ENCODE measurements around the gene CMSS1.

Gene CMSS1

DNA sequence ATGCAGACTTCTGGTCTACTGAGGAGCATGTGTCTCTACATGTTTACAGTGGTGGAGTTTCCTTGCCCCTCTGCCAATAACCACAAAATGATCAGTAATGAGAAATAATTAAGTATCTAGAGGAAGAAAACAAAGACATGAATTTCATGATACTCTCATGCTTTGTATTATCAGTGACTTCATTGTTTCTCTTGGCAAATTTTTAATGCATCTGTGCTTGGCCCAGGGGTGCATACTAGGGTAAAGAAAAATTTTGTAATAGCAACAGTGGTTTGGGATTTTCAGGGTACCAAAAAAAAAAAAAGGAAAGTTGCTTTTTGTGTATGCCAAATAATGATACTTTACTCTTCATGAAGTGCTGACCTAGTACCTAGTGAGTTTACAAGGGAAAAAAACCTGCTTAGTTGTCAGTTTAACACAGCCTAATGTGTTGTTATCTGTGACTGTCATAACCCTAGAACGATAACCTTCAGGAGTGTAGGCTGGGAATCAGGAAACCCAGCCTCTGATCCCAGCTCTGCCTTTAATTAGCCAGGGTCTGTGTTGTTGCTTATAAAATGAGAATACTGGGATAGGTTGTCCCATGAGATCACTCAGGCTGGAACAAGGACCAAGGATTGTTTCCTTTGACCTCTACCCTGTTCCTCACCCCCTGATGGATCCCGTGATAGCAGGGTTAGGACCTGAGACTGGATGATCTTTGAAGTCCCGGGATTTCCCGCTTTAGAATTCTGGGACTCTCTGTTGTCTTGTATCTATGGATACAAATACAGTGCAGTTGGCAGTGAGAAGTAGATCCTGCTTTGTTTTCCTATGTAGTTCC, 117.5 kb downstream of the CMSS1 start:
- DNase-seq (ENCODE audit: low read depth in 2 of 2) = no peak

DNA sequence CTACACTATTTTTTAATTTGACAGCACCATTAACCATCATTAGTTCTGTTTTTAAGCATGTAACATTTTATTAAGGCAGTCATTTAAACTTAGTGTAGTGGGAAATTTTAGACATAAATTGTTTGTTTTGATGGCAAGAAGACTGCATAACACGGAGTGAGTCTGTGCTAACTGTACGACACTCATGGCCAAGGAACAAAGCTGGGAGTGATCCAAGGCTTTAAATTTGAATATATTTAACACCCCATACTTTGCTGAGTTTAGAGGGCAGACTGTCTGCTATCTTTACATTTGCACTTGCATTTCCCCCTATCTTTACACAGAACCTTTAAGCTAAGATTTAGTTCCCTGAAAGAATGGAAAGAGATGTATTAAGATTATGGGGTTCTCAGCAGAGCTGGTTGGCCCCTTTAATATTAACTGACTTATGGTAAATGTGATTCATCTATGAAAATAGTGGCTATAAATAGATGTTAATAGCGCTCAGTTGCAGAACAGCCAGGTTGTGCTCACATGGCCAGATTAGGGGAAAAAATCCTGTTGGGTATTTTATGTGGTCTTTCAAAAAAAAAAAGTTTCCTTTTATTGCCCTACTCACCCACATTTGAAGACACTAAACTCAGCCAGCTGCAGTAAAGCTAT, 120.7 kb downstream of the CMSS1 start:
- no peak for DNase-seq (ENCODE audit: low read depth in 2 of 2)

DNA sequence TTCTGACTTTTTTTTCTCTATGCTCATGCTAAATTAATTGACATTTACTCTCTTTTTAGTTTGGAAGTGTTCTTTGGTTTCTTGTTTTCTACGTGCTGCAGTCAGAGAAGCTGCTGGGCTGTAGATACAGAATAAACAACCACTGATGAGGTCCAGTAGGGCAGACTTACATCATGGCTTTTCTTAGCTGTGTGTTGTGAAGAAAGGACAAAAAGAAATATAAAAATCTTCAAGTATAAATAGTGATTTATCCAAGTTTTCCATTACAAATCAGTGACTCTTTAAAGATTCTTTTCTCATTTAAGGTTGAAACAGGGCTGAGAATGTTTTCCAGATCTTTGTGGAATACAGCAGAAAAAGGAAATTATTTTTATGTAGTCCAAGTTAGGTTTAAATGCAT, 122.2 kb downstream of the CMSS1 start:
- no peak for DNase-seq (ENCODE audit: low read depth in 2 of 2)

DNA sequence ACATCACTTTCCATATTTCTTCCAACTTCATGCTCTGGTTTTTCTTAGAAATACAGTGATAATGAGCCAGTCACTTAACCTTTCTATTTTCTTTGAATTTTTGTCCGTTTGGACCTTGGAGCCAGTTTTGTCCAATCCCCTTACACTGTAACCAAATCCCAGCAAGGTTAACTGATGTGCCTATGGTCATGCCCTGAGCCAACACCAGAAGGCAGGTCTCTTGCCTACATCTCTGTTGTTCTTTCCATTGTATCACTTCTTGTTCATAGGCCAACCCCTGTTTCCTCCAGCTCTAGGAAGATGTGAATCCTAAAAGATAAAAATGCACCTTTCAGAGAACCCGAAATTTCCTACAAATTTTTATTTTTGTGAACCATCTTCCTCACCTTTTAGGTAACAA, 122.7 kb downstream of the CMSS1 start:
- no peak for DNase-seq (ENCODE audit: low read depth in 2 of 2)

DNA sequence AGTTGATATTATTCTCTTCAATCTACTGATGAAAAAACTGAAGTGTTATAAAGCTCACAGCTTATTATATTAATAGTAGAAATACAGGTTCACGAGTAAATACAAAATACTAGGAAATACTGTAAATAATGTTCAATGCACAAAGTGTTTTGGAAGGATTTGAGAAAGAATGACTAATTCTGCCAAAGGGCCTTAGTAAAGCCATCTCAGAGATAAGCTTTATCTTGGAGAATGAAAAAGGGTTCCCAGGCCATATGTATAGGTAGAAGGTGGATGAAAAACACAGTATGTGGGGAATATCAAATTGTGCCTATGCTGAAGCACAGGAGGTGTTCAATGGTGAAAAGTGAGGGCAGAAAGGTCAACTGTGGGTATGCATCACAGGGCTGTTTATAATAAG, 123.5 kb downstream of the CMSS1 start:
- no peak for DNase-seq (ENCODE audit: low read depth in 2 of 2)

DNA sequence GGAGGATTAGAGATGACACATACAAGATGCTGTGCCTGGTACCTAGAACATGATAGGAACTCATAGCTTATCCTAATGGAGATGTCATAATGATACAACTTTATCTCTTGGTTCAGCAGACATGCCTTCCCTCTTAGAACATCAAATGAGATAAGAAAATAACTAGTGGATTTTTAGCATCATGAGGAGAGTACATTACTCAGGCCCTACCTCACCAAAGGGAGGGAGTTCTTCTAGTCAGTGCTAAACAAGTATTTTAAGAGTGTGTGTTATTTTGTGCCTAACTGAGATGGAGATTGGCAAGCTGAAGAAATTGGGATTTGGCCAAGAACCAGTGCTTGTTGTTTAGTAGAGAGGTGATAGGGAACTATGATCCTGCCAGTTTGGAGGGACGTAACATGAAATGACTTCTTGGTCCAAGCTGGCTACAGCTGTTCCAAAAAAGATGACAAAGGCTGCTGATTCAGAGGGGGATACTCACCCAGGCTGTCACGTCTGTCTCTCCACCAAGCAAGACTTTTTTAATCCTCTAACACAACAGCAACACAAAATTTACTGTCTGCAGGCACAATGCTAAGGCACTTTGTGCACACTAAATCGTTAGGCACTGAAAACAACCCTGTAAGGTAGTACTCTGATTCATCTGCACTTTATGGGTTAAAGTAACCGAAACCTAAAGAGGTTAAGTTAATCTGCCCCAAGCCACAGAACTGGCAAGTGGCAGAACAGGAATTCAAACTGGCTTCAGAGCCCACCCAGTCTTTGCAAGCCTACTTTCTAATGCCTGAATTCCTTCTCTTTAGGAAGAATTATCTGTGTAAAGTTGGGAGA, 126.5 kb downstream of the CMSS1 start:
- no peak for DNase-seq (ENCODE audit: low read depth in 2 of 2)

DNA sequence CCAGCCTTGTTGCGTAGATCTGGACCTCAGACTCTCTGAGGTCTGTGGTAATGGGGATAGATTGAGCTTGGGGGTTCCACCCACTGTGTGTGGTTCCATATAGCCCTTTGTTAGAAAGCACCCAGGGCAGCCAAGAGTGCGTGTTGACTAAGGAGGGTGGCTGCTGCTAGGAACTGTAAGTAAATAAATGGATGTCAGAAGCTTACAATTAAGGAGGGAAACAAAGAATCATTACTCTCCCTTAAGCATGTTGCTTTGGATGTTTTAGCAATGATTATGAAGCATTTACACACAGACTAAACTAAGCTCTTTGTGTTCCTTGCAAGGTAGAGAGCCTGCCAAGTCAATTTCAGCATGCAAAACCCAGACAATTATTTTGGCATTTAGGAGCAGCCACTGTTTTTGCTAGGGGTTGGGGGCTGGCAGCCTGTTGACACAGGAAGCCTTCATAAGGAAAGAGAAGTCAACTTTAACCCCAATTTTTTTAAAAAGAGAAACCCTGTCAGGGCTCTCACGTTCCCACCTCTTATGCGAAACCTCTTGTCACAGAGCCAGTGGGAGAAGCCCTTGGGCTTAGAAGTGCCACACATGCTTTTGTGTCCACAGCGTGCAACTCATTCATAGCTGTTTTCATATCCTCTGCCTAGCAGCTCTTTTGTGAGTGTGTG, 127.8 kb downstream of the CMSS1 start:
- no peak for DNase-seq (ENCODE audit: low read depth in 2 of 2)

- no peak for DNase-seq (ENCODE audit: low read depth in 2 of 2)
These were observed 129.7 kb downstream of the CMSS1 start for GRCh38 chr3:99947356-99947755.

GRCh38 chr3:99948467-99949089, 130.9 kb downstream of the CMSS1 start:
- DNase-seq (ENCODE audit: low read depth in 2 of 2) = no peak

DNA sequence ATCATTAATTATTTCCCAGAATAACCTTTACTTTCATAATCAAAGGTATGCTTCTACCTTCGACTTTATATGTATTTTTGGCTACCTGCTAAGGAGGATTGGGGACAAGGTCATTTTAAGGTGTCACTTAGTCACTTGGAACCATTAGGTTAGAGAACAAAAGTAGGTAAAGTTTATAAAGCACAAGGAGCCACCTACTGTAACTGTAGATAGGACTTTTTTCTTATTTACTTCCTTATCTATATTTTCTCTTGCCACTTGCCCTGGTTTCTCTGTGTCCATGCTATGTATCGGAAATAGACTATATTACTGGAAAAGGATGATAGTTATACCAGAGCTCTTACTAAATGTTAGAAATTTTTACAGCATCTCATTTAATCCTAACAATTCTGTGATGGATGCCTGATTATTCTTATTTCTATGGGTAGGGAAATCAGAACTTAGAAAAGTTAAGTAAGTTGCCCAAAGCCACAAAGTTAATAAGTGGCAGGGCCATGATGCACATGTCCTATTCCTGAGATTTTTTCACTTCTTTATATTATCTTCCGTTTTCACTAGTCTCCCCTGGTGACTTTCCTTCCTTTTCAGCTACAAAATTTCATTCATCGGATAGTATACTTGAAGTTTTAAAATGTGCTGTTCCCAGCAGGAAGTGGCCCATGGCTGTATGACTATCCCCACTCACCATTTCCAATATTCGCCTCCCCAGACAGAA, 132.5 kb downstream of the CMSS1 start:
- no peak for DNase-seq (ENCODE audit: low read depth in 2 of 2)

- DNase-seq (ENCODE audit: low read depth in 2 of 2) = no peak
These were observed 133.3 kb downstream of the CMSS1 start for GRCh38 chr3:99950921-99951320.

GRCh38 chr3:99951701-99952100, 134.0 kb downstream of the CMSS1 start:
- no peak for DNase-seq (ENCODE audit: low read depth in 2 of 2)

- no peak for DNase-seq (ENCODE audit: low read depth in 2 of 2)
These were observed 134.6 kb downstream of the CMSS1 start for GRCh38 chr3:99952306-99952705.

GRCh38 chr3:99953596-99953995, 135.9 kb downstream of the CMSS1 start:
- no peak for DNase-seq (ENCODE audit: low read depth in 2 of 2)

DNA sequence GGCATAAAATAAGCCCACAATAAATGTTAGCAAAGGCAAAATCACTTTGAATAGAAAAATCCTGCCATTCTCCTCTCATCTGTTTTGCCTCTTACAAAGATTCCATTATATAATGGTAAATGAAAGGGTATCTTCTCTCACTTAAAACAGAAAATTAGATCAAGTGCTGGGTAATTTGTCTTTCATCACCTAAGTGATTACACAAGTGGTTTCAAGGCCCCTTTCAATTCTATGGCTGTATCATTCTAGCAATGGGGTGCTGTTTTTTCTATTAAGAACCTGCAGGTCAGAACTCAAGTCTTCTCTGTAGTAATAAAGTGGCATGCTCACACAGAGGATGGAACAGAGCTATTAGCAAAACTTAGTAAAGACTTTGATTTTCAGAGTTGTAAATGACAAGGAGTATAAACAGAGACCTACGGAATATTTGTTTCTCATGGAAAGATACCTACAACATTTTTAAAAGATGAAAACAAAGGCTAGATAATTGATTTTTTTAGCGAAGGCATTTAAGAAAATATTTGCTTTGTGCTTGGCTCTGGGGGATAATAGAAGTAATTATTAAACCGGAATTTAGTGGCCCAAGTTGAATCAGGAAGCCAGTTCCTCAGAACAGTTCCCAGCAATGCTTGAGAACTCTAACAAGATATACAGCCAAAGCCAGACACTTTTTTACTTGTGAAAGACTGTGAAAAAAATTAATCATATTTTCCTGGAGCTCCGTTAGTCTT, 137.4 kb downstream of the CMSS1 start:
- DNase-seq (ENCODE audit: low read depth in 2 of 2) = no peak

DNA sequence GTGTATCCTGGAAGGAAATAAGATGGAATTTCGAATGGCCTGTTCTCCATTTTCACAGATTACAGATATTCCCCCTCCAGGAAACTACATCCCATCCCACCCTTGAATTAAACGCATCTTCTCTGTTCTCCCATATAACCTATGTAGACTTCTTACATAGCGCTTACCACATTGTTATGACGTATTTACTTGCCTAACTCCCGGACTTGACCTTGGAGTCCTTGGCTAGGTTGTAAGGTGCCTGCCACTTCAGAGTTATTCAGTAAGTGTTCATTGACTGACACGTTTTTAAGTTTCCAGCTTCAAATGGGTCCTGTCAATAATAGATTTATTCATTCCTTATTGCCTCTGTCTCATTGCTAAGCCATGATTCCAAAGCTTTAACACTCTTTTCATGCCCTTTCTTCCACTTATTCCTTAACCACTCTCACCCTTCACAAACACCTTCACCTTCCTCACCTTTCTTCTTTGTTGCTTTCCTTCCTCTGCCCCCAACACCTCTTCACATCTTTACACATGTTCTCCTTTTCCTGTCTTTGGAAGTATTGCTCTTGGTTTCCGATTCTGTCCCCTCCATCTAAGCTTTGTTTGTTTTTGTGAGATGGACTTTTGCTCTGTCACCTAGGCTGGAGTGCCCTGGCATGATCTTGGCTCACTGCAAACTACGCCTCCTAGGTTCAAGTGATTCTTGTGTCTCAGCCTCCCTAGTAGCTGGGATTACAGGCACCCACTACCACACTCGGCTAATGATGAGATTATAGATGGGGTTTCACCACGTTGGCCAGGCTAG, 138.3 kb downstream of the CMSS1 start:
- no peak for DNase-seq (ENCODE audit: low read depth in 2 of 2)

GRCh38 chr3:99957151-99957796, 139.6 kb downstream of the CMSS1 start:
- no peak for DNase-seq (ENCODE audit: low read depth in 2 of 2)

- no peak for DNase-seq (ENCODE audit: low read depth in 2 of 2)
These were observed 140.7 kb downstream of the CMSS1 start for GRCh38 chr3:99958222-99958912.
